HK-2 (cell line): ENCODE data around the gene AQP12B.
"Not testable (repeated sequence)": the region's sequence is repeated elsewhere in the genome, so short reads cannot be mapped to it uniquely, and the experiment has no call there.

Experiments
- DNase-seq: peaks from one replicate; pipeline ENCODE4 v3.0.0-alpha.2; 2018; ENCODE audit not compliant: unreplicated experiment

The AQP12B gene

GRCh38 chr2:240683329-240683979 lies 769 bp upstream of the AQP12B start:
- DNase-seq, result not testable (repeated sequence)

GRCh38 chr2:240680185-240680584 lies 2.5 kb downstream of the AQP12B start:
- not testable (repeated sequence) for DNase-seq

GRCh38 chr2:240678909-240679308 lies 3.8 kb downstream of the AQP12B start:
- not testable (repeated sequence) for DNase-seq

DNA sequence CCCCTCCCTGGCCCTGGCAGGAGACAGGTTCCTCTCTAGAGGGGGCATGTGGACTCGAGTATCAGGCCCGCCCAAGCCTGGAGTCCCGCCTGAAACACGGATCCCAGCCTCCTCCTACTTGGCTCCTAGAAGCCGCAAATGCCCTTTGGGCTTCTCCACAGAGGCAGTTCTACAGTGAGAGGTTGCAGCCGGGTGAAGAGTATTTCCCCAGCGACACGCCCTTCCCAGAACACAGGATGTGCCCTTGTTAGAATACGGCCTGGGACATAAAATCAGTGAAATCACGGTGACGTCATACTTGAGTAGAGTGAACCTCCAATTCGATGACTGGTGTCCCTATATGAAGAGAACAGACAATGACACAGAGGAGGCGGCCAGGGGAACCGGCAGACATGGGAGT lies 4.6 kb downstream of the AQP12B start:
- not testable (repeated sequence) for DNase-seq

DNA sequence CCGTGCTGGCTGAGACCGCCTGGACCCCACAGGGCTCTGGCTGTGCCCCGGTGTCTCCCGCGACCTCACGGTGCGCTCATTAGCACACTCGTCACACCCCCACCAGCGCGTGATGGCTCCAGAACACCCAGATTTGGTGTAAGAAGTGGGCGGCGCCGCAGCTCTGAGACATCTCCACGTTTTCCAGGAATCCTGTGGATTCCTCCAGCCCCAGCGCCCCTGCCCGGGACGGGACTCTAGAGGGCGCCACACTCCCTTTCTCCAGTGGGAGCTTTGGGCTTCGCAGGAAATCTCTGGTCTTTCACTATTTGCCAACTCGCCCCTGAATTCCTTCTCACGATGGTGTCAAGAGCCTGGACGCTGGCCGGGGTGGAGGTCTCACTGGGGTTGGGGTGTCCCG lies 7.3 kb downstream of the AQP12B start:
- DNase-seq, result not testable (repeated sequence)

DNA sequence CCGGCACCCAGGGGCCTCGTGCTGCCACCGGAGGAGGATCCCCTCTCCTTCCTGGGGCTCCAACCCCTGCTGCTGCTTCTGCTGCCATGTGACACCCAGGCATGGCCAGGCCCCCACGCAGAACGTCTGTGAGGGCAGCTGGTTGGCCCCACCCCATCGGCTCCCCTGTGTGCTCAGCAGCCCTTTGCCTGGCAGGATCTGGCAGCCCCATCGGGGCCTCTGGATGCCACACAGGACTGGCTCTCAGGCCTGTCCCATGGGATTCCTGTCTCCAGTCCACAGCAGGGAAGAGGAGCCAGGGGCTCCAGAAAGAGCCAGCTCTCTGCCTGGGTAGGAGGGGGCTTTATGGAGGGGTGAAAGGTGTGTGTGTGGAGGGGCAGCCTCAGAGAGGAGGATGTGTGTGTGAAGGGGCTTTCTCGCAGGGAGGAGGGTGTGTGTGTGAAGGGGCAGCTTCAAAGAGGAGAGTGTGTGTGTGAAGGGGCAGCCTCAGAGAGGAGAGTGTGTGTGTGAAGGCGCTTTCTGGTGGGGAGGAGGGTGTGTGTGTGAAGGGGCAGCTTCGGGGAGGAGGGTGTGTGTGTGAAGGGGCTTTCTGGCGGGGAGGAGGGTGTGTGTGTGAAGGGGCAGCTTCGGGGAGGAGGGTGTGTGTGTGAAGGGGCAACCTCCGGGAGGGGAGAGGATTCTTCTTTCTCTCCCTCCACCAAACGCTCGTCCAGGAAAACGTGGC lies 8.1 kb downstream of the AQP12B start:
- DNase-seq, result not testable (repeated sequence)

DNA sequence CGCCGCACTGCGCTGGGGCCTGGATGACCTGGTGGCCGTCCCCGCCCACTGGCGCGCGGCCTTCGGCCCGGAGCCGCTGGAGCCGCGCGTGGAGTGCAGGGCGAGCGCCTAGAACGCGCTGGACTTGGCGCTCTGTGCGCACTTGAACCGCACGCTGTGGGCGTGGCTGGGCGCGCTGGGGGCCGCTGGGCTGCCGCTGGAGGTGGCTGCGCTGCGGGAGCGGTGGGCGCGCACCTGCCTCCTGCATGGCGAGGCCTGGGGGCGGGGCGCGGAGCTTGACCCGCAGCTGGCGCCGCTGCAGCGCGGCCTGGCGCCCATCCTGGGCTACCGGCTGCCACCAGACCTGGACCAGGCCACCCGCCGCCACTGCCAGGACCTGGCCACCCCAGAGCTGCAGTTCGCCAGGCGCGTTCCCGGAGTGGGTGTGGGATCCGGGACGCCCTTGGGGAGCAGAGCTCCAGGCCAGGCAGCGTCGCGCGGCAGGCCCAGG lies 9.9 kb downstream of the AQP12B start:
- DNase-seq, result no peak

- no peak for DNase-seq
These were observed 10.5 kb downstream of the AQP12B start for GRCh38 chr2:240672076-240672700.

DNA sequence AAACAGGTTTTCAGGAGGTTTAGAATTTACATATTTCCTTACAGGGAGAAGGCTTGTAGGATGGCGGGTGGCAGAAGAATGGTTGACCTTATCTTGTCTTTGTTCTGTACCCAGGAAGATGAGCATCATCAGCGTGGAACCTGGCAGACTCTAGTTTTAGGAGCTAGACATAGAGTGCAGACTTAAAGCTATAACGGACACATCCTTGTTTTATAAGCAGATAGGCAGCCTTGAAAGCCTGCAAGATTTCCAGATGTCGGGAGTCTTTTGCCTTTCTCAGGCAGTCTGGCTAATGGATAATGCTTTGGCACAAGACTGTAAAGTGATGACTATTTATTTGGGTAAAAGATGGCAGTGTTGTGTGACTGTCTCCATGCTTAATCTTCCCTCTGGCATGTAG lies 11.7 kb downstream of the AQP12B start:
- no peak for DNase-seq

DNA sequence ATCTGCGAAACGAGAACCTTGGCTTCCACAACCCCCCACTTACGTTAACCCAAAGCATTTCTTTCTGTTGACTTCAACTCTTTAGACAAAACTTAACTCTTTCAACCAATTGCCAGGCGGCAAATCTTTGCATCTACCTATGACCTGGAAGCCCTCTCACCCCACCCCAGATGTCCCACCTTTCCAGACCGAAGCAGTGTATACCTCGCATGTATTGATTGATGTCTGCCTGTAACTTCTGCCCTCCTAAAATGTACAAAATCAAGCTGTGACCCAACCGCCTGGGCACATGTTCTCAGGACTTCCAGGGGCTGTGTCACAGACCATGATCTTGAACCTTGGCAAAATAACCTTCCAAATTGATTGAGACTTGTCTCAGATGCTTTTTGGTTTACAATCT lies 12.3 kb downstream of the AQP12B start:
- DNase-seq, result no peak

DNA sequence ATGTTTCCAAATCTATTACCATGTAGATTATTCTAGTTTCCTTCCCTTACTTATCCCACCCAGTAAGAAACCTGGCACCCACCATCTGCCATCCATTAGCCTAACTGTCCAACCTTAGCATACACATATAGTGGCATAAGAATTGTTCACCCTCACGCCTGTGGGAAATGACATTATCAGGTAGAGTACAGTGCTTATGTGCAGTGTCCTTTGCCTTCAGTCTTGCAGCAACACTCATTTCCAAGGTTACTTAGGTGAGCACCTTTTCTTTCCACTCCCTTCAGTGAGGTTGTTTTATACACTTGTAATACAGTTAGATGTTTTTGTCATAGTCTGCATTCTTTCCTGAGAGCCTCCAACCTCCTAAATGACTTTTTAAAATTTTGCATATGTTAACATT lies 18.1 kb downstream of the AQP12B start:
- DNase-seq, result no peak

DNA sequence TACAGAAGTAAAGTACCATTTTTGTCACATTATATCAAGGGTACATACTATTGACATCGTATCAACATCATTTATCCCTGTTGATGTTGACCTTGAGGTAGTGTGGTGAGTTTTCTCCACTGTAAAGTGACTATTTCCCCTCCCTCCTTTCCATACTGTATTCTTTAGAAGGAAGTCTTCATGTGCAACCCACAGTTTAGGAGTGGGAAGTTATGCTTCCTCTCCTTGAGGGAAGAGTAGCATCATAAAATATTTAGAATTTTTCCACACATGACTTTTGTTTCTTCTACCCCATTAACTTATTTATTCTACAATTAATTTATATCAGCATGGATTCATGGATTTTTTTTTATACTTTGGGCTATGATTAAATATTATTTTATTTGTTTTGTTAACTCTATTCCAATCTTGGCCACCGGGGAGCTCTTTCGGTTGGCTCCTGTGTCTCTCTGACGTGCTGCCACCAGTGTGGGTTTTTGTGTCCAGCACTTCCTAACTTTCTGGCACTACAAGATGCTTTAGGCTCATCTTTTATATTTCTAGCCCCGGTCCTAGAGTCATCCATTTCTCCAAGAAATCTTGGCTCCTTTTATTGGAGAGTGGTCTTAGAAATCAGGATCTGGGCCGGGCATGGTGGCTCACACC lies 19.0 kb downstream of the AQP12B start:
- no peak for DNase-seq

DNA sequence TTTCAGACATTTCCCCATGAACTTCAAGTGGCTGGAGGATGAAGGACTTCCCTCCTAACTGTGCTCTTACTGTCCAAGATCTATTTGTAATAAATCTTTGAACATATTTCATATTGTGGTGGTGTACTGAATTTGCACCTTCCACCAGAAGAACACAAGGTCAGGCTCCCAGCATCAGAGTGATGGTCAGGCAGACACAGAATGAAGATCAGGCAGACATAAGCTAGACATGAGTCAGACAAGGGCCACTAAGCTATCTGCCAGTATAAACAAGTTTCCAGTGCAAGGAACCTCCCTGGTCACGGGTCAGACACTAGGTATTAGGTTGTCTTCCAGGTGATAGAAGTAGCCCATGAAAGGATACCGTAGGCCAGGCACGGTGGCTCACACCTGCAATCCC lies 20.0 kb downstream of the AQP12B start:
- no peak for DNase-seq

DNA sequence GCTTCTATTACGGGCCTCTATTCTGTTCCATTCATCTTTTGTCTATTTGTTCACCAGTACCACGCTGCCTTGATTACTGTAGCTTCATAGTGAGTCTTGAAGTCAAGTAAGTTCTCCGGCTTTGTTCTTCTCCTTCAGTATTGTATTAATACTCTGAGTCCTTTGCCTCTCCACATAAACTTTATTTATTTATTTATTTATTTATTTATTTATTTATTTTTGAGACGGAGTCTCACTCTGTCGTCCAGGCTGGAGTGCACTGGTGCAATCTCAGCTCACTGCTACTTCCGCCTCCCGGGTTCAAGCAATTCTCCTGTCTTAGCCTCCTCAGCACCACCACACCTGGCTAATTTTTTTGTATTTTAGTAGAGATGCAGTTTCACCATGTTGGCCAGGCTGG lies 22.8 kb downstream of the AQP12B start:
- DNase-seq, result not testable (repeated sequence)

- no peak for DNase-seq
These were observed 26.5 kb downstream of the AQP12B start for GRCh38 chr2:240655931-240656886.

DNA sequence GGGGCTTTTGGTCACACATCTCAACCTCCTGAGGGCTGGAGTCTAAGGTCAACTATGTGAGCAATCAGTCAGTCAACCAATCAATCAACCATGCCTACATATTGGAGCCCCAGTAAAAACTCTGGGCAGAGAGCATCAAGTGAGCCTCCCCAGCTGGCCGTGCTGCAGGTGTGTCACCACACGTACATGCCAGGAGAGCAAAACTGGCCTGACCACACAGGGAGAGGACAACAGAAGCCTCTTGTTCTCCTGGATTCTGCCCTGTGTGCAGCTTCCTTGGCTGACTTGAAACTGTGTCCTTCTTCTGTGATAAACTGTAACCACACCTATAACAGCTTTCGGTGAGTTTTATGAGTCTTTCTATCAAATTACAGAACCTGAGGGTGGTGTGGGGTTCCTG lies 31.5 kb downstream of the AQP12B start:
- DNase-seq, result no peak

GRCh38 chr2:240650254-240650965 lies 32.3 kb downstream of the AQP12B start:
- DNase-seq, result no peak

GRCh38 chr2:240649331-240649730 lies 33.4 kb downstream of the AQP12B start:
- DNase-seq, result no peak

GRCh38 chr2:240648650-240649275 lies 33.9 kb downstream of the AQP12B start:
- no peak for DNase-seq

DNA sequence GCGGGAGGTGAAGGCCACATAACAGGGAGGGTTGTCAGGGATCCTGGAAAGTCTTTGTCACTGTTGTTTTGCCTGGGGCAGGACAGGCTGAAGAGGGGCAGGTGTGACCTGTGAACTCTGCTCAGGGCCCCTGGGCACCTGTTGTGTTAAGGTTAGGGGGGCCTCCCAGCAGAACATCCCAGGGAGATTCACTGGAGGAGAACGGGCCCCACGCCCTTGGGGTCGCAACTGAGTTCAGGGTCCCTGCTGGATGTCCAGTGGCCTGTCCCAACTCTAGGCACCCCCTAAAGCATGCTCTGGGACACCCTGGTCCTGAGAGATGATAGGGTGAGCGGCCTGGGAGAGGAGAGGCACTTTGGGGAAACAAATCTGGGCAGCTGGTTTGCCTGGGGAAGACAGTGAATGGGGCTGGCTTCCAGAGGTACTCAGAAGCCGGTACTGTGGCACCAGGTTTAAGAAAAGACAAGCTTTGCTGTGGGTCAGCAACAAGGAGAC lies 34.5 kb downstream of the AQP12B start:
- no peak for DNase-seq
